SU-DHL-6 (cell line): ENCODE results near the gene REXO1.

Experiments
- CTCF ChIP-seq: fragments of 200-600 bp; sonication (generic); IDR thresholded peaks from one replicate; pipeline ENCODE4 v1.5.1; 2017; ENCODE audit warnings: antibody characterized with exemption, mild to moderate bottlenecking, low read length, moderate library complexity; ENCODE audit not compliant: insufficient read depth, poor library complexity, severe bottlenecking
- EZH2phosphoT487 ChIP-seq: fragments of 200-600 bp; sonication (generic), shearing (Covaris generic); conservative IDR thresholded peaks from 2 replicates; pipeline ENCODE4 v1.6.1; 2018; ENCODE audit warnings: mild to moderate bottlenecking, antibody characterized with exemption, low read length, moderate library complexity, mixed read lengths

GRCh38 chr19:1786668-1787067 is 61.6 kb downstream of the REXO1 start:
- no peak for TF ChIP-seq CTCF
- TF ChIP-seq EZH2phosphoT487: no peak
